ENCODE measurements around the gene SBNO2. TPM values are rescaled to one million over a fixed set of nuclear protein-coding genes. Genes with fewer than 3 reads are reported as not detected.

Gene SBNO2
- total RNA-seq, 1 donor from 2014 or later: 37.1 TPM

DNA sequence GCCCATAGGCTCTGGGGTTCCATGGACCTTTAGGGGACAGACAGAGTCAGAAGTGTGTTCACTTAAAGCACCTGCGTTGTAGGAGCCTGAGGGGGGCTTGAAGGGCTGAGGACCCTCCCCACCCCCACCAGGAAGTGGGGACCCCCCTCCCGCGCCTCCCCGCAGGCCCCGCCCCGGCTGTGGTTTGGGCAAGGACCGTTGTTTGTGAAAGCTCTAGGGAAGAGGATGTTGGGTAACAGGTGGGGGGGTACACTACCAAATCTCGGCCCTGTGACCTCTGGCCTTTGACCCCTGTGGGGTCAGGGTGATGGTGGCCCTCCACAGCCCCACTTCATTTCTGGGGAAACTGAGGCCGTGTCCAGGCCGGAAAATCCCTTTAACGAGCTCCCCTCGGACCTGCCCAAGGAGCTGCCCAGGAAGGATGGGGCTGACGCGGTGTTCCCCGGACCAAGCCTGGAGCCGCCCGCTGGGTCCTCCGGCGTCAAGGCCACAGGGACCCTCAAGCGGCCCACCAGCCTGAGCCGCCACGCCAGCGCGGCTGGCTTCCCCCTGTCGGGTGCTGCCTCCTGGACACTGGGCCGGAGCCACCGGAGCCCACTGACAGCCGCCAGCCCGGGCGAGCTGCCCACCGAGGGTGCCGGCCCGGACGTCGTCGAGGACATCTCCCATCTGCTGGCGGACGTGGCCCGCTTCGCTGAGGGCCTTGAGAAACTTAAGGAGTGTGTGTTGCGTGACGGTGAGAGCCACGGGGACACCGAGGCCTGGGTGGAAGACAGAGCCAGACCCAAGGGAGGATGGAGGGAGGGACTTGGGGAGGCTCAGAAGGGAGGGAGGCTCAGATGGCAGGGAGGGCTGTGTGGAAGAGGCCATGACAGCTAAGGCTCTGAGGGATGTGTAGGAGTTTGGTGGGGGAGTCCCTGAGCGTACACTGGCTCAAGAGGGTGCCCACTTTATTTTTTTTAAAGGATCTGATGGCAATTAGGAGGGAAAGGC is 105.8 kb downstream of the SBNO2 start:
- no peak for DNase-seq

GRCh38 chr19:1067341-1067957 is 106.6 kb downstream of the SBNO2 start:
- DNase-seq: no peak

- DNase-seq: peak; percentile 25
Measured at GRCh38 chr19:1066748-1067340, 107.2 kb downstream of the SBNO2 start, which contains the start of gene ARHGAP45. TSS of gene ARHGAP45 (plus strand) at chr19:1067167. CDS start at chr19:1067406, 239 bp downstream.

GRCh38 chr19:1066251-1066747 is 107.8 kb downstream of the SBNO2 start:
- DNase-seq: no peak

- peak; percentile 26 for DNase-seq
Measured at GRCh38 chr19:1065606-1066109, 108.4 kb downstream of the SBNO2 start.

DNA sequence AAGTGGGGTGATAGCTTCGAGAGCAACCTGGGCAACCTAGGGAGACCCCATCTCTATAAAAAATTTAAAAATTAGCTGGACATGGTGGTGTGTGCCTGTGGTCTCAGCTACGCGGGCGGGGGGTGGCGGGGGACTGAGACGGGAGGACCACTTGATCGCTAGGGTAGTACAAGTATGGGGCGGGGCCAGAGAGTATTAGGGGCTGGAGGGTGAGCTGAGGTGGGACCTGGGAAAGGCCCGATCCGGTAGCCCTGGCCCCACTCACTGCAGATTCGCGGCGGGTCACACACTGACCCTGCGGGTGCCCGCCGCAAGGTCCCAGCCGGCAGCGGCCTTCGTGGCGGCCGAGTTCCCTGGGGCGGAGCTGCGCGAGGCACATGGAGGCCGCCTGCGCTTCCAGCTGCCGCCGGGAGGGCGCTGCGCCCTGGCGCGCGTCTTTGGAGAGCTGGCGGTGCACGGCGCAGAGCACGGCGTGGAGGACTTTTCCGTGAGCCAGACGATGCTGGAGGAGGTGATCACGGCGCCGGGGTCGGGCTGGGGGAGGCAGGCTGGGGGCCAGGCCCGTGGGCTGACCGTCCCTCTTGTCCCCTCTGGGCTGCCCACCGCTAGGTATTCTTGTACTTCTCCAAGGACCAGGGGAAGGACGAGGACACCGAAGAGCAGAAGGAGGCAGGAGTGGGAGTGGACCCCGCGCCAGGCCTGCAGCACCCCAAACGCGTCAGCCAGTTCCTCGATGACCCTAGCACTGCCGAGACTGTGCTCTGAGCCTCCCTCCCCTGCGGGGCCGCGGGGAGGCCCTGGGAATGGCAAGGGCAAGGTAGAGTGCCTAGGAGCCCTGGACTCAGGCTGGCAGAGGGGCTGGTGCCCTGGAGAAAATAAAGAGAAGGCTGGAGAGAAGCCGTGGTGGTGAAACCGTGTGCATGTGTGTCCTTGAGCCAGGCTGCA is 109.1 kb downstream of the SBNO2 start:
- DNase-seq: peak; percentile 85

- no peak for DNase-seq
Measured at GRCh38 chr19:1063909-1064660, 110.0 kb downstream of the SBNO2 start.

DNA sequence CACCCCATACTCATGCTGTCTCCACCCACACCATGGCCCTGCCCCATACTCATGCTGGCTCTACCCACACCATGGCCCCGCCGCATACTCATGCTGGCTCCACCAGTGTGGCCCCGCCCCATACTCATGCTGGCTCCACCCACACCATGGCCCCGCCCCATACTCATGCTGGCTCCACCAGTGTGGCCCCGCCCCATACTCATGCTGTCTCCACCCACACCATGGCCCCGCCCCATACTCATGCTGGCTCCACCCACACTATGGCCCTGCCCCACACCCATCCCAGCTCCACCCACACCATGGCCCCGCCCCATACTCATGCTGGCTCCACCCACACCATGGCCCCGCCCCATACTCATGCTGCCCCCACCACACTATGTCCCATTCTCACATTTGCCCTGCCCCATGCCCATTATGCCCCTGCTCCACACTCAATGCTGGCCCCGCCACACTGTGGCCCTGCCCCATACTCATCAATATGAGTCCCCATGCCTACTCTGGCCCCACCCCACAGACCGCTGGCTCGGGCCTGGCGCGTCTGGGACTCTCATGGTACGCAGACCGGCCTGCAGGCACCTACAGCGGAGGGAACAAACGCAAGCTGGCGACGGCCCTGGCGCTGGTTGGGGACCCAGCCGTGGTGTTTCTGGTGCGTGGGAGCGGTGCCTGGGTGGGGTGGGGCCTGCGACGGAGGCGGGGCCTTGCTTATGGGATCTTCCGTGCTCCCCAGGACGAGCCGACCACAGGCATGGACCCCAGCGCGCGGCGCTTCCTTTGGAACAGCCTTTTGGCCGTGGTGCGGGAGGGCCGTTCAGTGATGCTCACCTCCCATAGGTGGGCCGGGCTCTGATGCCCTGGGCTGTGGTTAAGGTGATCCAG is 110.8 kb downstream of the SBNO2 start:
- peak; percentile 53 for DNase-seq

- DNase-seq: no peak
Measured at GRCh38 chr19:1062387-1063029, 111.6 kb downstream of the SBNO2 start.

DNA sequence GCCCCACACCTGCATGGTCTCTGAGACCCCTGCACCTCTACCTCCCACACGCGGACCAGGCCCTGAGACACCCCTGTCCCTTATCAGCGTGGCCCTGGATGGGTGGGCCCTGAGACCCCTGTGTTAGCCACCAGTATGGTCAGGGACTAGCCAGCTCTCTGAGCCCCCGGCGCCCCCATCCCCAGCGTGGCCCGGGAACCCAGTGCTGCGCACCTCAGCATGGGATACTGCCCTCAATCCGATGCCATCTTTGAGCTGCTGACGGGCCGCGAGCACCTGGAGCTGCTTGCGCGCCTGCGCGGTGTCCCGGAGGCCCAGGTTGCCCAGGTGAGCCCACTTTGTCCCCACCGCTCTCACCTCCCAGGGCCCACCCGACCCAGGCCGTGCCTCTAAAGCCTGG is 112.1 kb downstream of the SBNO2 start:
- no peak for DNase-seq

DNA sequence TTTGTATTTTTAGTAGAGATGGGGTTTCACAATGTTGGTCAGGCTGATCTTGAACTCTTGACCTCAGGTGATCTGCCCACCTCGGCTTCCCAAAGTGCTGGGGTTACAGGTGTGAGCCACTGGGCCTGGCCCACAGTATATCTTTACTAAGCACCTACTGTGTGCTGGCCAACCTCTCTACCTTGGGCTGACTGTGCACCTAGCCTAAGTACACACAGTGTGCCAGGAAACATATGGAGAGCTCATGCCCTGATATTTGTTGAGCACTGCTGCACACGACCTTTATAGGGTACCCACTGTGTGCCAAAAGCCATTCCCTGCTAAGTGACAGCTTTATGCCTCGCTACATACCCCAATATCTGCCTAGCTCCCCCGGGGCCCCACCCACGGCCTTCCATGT is 113.4 kb downstream of the SBNO2 start:
- DNase-seq: no peak

GRCh38 chr19:1058112-1058511 is 116.0 kb downstream of the SBNO2 start:
- DNase-seq: no peak

Other genes starting within 250 kb of the SBNO2 start
- 9.0 and 9.7 TPM in 2 replicates for gene ARID3A, start 248.2 kb downstream of the SBNO2 start, total RNA-seq
- gene WDR18, start 189.9 kb downstream of the SBNO2 start, total RNA-seq: 69.9 and 83.3 TPM in 2 replicates
- 0.28 and 1.0 TPM in 2 replicates for gene GRIN3B, start 173.8 kb downstream of the SBNO2 start, total RNA-seq
- gene TMEM259, start 153.1 kb downstream of the SBNO2 start, total RNA-seq: 67.2 and 78.9 TPM in 2 replicates
- not detected in 2 replicates for gene RNU6-2, start 152.7 kb downstream of the SBNO2 start, total RNA-seq
- gene CNN2, start 147.7 kb downstream of the SBNO2 start, total RNA-seq: 108 and 253 TPM in 2 replicates
- gene ABCA7, start 134.2 kb downstream of the SBNO2 start, total RNA-seq: 9.4 and 10.0 TPM in 2 replicates
- 40.3 and 55.5 TPM in 2 replicates for gene ARHGAP45, start 107.1 kb downstream of the SBNO2 start, total RNA-seq
- 71.5 and 193 TPM in 2 replicates for gene POLR2E, start 78.9 kb downstream of the SBNO2 start, total RNA-seq
- 281 and 591 TPM in 2 replicates for gene GPX4, start 70.3 kb downstream of the SBNO2 start, total RNA-seq
- gene STK11, start 31.5 kb upstream of the SBNO2 start, total RNA-seq: 107 and 108 TPM in 2 replicates
- 2.7 and 2.8 TPM in 2 replicates for gene CBARP, start 63.7 kb upstream of the SBNO2 start, total RNA-seq
- 19.9 and 31.1 TPM in 2 replicates for gene ATP5F1D, start 67.5 kb upstream of the SBNO2 start, total RNA-seq
- gene MIDN, start 74.3 kb upstream of the SBNO2 start, total RNA-seq: 22.1 and 27.9 TPM in 2 replicates
- gene CIRBP, start 95.1 kb upstream of the SBNO2 start, total RNA-seq: 83.1 and 192 TPM in 2 replicates
- 22.0 and 25.0 TPM in 2 replicates for gene FAM174C, start 101.3 kb upstream of the SBNO2 start, total RNA-seq
- gene EFNA2, start 111.6 kb upstream of the SBNO2 start, total RNA-seq: not detected in 2 replicates
- gene NDUFS7, start 209.6 kb upstream of the SBNO2 start, total RNA-seq: 98.8 and 104 TPM in 2 replicates
- 10.7 and 14.8 TPM in 2 replicates for gene GAMT, start 227.3 kb upstream of the SBNO2 start, total RNA-seq
- gene DAZAP1, start 233.3 kb upstream of the SBNO2 start, total RNA-seq: 58.0 and 104 TPM in 2 replicates

Data from dermis blood vessel endothelial cell (primary cell).